WTC11 (cell line): ENCODE results near the gene TMEM41B.

Experiments used
- ATF3 ChIP-seq: sonication (generic); formaldehyde crosslinking; conservative IDR thresholded peaks from 2 replicates; pipeline ENCODE4 v1.8.1; 2022; ENCODE audit warnings: mild to moderate bottlenecking, missing genetic modification reagents
- FOXK1 ChIP-seq: sonication (generic); formaldehyde crosslinking; IDR thresholded peaks from 2 replicates; pipeline ENCODE4 v1.8.0; 2022; ENCODE audit warnings: mild to moderate bottlenecking, moderate library complexity, missing genetic modification reagents
- RORB ChIP-seq: fragments of 250-450 bp; sonication (Bioruptor Pico); IDR thresholded peaks from 2 replicates; pipeline ENCODE4 v1.9.0; 2021; ENCODE audit warnings: mild to moderate bottlenecking
- ZNF512 ChIP-seq: sonication (generic); formaldehyde crosslinking; IDR thresholded peaks from 2 replicates; pipeline ENCODE4 v1.8.1; 2022; ENCODE audit warnings: missing genetic modification reagents, borderline replicate concordance

- no peak for TF ChIP-seq RORB (CRISPR knock-in tag)
- TF ChIP-seq FOXK1 (CRISPR knock-in tag): no peak
- no peak for TF ChIP-seq ATF3 (CRISPR knock-in tag)
- no peak for TF ChIP-seq ZNF512 (CRISPR knock-in tag)
Measured at GRCh38 chr11:9320047-9320446, 5.7 kb upstream of the TMEM41B start.
